GM19239 (cell line): ENCODE data around the gene TAF11.
"Not testable (repeated sequence)": the region's sequence is repeated elsewhere in the genome, so short reads cannot be mapped to it uniquely, and the experiment has no call there.

Source experiments
- DNase-seq: peaks from one replicate; pipeline ENCODE4 v3.0.0; 2011; ENCODE audit warnings: low spot score; ENCODE audit not compliant: insufficient read length
- FAIRE-seq: peaks from 2 replicates; lab custom pipeline; 2011; peaks lifted over from hg19 to GRCh38; lab: Jason Lieb, UNC

Gene TAF11

DNA sequence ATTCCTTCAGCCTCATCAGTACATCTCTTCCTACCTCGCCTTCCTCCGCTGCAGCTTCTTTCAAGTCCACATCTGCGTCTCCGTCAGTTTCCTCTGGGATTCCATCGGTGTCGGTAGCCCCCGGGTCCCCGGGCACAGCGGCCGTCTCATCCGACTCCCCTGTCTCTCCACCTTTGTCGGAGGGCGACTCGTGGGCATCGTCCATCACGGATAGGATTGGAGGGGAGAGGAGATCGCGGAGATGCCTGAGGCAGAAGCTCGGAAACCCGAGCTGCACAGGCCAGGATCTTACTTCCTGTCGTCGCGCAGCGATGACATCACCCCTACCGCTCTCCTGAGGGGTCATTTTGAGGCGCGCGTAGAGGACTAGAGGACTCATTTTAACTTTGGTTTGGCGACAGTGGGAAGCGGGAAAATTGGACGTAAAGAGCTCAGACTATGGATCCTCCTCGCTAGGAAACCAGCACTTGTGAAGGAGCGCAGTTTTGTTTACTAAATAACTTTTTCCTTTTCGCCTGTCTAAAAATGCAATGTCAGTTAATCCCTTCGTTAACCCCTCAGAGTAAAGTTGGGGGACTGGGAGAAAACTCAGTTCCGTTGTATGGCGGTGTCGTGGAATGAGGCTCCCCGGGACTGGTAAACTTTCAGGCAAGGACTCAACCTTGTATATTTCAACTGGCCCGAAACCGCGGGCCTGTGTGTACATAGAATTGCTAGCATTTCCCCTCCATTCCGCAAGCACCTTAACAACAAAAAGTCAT is at the start of gene TAF11:
TAF11 (minus strand) TSS at position 290 of the 761 bp plus-strand sequence; CDS start at position 205, 85 bp downstream.
- FAIRE-seq, result peak; percentile 91
- DNase-seq, result peak; percentile 72

GRCh38 chr6:34934516-34934915 is 46.7 kb upstream of the TAF11 start:
- DNase-seq (no peak), FAIRE-seq (no peak)

DNA sequence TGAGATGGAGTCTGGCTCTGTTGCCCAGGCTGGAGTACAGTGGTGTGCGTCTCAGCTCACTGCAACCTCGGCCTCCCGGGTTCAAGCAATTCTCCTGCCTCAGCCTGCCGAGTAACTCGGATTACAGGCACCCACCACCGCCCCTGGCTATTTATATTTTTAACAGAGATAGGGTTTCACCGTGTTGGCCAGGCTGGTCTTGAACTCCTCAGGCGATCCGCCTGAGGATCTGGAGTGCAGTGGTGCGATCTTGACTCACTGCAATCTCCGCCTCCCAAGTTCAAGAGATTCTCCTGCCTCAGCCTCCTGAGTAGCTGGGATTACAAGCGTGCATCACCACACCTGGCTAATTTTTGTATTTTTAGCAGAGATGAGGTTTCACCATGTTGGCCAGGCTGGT is 44.4 kb upstream of the TAF11 start:
- DNase-seq, FAIRE-seq: not testable (repeated sequence)

GRCh38 chr6:34930221-34930620 is 42.4 kb upstream of the TAF11 start:
- no peak for FAIRE-seq

GRCh38 chr6:34929241-34929978 is 41.6 kb upstream of the TAF11 start:
- FAIRE-seq, result no peak

More at GRCh38 chr6:34930221-34930620, 42.4 kb upstream of the TAF11 start:
- DNase-seq, result no peak

GRCh38 chr6:34928695-34929094 is 40.9 kb upstream of the TAF11 start:
- DNase-seq (no peak), FAIRE-seq (no peak)

More at GRCh38 chr6:34929241-34929978, 41.6 kb upstream of the TAF11 start:
- DNase-seq, result no peak

- FAIRE-seq (no peak), DNase-seq (no peak)
These were observed 40.4 kb upstream of the TAF11 start for GRCh38 chr6:34928220-34928619.

- DNase-seq, result no peak
- FAIRE-seq, result no peak
These were observed 38.8 kb upstream of the TAF11 start for GRCh38 chr6:34926655-34927054.

GRCh38 chr6:34924831-34925625 is 37.2 kb upstream of the TAF11 start:
- FAIRE-seq, result no peak

GRCh38 chr6:34922177-34922663 is 34.4 kb upstream of the TAF11 start:
- FAIRE-seq (no peak), DNase-seq (no peak)

More at GRCh38 chr6:34924831-34925625, 37.2 kb upstream of the TAF11 start:
- DNase-seq, result no peak

DNA sequence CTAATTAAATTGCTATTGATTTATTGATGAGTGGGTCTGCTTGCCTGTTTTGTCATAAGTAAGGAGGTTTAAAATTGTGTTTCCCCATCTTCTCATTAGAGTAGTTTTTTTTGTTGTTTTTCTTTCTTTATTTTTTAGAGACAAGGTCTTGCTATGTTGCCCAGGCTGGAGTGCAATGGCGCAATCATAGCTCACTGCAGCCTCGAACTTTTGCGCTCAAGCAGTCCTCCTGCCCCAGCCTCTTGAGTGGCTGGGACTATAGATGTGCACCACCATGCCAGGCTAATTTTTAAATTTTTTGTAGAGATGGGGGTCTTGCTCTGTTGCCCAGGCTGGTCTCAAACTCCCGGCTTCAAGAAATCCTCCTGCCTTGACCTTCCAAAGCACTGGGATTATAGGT is 32.3 kb upstream of the TAF11 start:
- DNase-seq (no peak), FAIRE-seq (no peak)

DNA sequence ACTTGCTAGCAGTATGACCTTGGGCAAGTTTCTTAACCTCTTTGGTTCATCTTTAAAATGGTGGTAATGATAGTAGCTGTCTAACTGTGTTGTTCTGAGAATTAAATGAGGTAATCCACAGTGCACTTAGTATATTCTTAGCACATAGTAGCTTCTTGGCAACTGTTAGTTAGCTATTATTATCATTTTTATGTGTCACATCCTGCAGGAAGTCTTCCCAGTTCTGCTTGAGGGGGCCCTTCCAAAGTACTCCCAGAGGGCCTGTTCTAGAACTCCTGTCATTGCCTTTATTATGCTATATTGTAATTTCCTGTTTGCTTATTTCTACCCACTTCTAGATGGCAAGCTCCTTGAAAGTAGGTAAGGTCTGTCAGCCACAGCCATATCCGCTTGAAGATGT is 31.8 kb upstream of the TAF11 start:
- FAIRE-seq, result no peak

DNA sequence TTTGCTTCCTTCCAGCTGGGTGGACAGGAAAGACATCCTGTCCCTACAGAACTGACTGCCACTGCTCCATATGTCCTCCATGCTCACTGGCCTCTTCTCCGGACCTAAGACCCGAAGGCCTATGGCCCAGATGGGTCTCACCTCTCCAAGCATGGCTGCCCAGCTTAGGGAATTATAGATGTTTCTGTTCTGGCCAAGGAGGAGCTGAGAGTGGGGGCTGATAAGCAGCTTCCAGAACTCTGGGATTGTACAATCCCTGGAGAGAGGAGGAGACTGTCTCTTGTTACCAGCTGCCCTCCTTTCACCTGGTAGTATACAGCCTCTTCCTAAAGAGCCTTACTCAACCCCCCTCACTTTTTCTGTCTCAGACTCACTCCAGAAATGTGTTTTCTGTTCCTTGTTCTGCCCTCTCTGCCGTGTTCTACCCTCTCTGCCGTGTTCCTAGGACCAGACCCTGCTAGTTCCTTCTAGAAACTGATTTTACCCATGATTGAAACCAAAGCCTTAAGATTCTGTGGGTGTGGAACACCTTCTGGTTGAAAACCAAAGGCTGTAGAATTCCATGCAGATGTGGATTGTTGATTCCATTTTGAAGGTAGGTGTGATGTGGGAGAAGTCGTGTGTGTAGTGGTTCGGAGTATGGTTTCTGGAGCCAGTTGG is 29.9 kb upstream of the TAF11 start:
- FAIRE-seq, result no peak
- no peak for DNase-seq

More for the DNA sequence above, 31.8 kb upstream of the TAF11 start:
- no peak for DNase-seq

DNA sequence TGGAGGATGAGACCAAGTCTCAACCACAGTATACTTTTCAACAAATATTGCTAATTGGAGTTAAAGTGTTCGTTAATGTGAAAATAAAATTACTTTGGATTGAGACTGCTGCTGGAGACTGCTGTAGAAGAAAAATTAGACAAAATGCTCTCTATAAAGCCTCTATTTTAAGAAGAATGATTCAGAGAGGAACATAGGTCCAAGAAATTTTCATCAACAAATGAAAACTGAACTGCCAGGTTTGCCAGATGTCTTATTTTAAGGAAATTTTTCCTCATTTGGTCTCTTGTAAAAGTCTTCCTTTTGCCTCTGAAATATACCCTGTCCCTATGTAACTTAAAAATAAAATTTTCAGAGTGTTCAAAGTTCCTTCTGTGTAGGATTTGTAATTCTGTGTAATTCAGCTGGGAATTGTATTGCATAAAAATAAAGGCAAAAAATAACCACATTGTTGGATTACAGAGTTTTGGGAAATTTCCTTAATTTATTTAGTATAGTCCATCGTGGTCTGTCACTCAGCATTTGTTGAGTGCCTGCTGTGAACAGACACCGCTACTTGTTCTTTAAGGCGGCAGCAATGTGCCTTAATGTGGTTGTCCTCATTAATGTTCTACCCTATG is 28.6 kb upstream of the TAF11 start:
- DNase-seq (no peak), FAIRE-seq (no peak)

- DNase-seq, result no peak
- FAIRE-seq, result no peak
These were observed 26.5 kb upstream of the TAF11 start for GRCh38 chr6:34914358-34914757.

GRCh38 chr6:34912715-34913464 is 25.0 kb upstream of the TAF11 start:
- DNase-seq (peak; percentile 39), FAIRE-seq (peak; percentile 63)

- FAIRE-seq, result no peak
- DNase-seq, result no peak
These were observed 24.0 kb upstream of the TAF11 start for GRCh38 chr6:34911822-34912221.

- DNase-seq, result no peak
- no peak for FAIRE-seq
These were observed 21.6 kb upstream of the TAF11 start for GRCh38 chr6:34909320-34909883.
